HG02943 (cell line): Measurements from ENCODE around the gene TSHB.
"Not testable (repeated sequence)": the region's sequence is repeated elsewhere in the genome, so short reads cannot be mapped to it uniquely, and the experiment has no call there.

Experiments
- ATAC-seq: cut with Tn5 transposase; IDR thresholded peaks from one replicate; pipeline ENCODE4 v1.9.1; 2021; ENCODE audit warnings: mild to moderate bottlenecking, low read depth, moderate library complexity; ENCODE audit not compliant: unreplicated experiment

The TSHB gene

GRCh38 chr1:115029526-115029925, at the start of gene TSHB:
Gene TSHB, plus strand, starts transcription at chr1:115029826. Its CDS starts 3,537 bp downstream, at chr1:115033363.
- no peak for ATAC-seq

- no peak for ATAC-seq
These were observed 47.4 kb upstream of the TSHB start for GRCh38 chr1:114982251-114982650.

GRCh38 chr1:114986286-114986685, 43.3 kb upstream of the TSHB start:
- no peak for ATAC-seq

GRCh38 chr1:114988095-114988494, 41.5 kb upstream of the TSHB start:
- ATAC-seq, result no peak

DNA sequence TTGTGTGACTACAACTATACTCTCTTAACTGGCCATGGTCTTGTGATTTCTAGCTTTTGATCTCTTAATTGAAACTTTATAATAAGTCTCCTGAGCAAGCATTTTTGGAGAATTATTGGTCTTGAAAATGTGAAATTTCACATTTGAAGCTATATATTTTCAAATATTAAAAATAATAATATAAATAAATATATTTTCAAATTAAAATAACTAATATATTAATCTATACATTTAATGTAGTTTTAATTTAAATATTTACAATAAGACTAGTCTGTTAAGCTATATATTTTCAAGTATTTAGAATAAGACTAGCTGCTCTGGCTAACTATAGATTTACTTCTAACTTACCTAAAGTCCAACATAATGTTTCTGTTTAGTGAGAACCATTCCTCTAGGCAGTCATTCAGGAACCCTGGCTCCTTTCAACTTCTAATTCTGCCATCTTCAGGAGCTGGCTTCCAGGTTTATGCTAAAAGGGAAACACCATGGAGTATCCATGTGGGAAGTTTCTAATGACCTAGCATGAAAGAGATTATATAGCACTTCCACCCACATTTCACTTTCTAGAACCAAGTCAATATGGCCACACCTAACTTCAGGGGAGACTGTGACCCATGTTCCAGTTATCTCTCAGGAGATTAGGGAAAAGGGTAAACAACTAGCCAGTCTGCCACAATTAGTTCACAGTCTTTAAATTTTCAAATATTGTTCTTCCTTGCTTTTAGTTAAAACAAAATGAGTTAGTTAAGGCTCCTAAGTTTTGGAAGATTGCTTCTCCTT, 31.9 kb upstream of the TSHB start:
- no peak for ATAC-seq

DNA sequence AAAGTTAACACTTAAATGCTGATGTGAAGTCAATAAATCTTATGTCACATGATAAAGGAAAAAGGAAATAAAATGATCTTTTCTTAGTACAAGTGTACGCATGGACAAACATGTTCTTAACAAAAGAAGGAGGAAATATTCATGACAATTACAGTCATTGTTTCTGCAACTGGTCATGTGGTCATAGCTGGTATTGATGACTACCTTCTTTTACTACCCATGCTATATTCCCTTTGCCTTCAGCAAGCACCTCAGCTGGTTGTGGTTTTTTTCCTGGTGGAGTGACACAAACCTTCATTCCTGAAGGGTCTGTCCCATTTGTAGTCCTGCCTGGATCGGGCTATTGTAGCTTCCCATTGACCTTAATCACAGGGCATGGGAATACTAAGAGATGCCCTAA, 23.4 kb upstream of the TSHB start:
- no peak for ATAC-seq

DNA sequence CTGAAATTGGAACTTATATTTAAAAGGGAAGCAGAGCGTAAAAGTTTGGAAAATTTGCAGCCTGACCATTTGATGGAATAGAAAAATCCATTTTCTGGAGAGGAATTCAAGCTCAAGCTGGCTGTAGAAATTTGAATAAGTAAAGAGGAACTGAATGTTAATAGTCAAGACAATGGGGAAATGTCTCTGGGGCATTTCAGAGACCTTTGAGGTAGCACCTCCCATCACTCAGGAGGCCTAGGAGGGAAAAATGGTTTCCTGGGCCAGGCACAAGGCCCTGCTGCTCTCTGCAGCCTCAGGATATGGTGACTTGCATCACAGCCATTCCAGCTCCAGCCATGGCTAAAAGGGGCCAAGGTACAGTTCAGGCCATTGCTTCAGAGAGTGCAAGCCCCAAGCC, 17.6 kb upstream of the TSHB start:
- no peak for ATAC-seq

- no peak for ATAC-seq
These were observed 17.2 kb upstream of the TSHB start for GRCh38 chr1:115012434-115012833.

DNA sequence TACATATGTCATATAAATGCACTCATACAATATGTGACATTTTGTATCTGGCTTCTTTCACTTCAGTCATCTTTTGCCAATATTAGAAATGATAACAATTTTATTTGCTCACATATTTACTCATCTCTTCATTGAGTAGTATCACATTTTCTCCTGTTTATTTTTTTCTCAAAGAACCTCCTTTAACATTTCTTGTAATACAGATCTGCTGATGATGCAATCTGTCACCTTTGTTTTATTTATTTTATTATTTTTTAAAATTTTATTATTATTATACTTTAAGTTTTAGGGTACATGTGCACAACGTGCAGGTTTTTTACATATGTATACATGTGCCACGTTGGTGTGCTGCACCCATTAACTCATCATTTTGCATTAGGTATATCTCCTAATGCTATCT, 15.8 kb upstream of the TSHB start:
- no peak for ATAC-seq

DNA sequence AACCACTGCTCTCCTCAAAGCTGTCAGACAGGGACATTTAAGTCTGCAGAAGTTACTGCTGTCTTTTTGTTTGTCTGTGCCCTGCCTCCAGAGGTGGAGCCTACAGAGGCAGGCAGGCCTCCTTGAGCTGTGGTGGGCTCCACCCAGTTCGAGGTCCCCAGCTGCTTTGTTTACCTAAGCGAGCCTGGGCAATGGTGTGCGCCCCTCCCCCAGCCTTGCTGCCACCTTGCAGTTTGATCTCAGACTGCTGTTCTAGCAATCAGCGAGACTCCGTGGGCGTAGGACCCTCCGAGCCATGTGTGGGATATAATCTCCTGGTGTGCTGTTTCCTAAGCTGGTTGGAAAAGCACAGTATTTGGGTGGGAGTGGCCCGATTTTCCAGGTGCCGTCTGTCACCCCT, 10.1 kb upstream of the TSHB start:
- ATAC-seq, result not testable (repeated sequence)

GRCh38 chr1:115021145-115021544, 8.5 kb upstream of the TSHB start:
- no peak for ATAC-seq

DNA sequence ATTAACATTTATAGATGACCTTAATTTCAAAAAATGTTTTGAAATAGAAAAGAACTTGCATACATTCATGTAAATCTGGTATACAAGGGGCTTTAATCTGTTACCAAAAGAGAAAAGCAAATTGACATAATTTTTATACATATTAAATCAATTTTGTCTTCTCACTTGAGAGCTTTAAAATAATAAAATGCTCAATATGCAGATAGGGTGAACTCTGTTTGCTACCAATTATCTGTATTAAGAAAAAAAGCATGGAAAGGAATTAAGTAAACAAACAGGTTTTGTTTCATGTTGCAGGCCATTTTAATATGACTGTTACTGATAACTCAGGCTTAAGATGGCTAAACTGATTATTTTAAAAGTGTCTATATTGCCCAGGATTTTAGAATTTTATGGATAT, 6.0 kb upstream of the TSHB start:
- no peak for ATAC-seq

GRCh38 chr1:115031595-115031994, 2.0 kb downstream of the TSHB start:
- ATAC-seq, result no peak

GRCh38 chr1:115035652-115036051, 6.0 kb downstream of the TSHB start:
- no peak for ATAC-seq

- ATAC-seq, result no peak
These were observed 7.3 kb downstream of the TSHB start for GRCh38 chr1:115036814-115037507.

- no peak for ATAC-seq
These were observed 10.9 kb downstream of the TSHB start for GRCh38 chr1:115040501-115040900.

DNA sequence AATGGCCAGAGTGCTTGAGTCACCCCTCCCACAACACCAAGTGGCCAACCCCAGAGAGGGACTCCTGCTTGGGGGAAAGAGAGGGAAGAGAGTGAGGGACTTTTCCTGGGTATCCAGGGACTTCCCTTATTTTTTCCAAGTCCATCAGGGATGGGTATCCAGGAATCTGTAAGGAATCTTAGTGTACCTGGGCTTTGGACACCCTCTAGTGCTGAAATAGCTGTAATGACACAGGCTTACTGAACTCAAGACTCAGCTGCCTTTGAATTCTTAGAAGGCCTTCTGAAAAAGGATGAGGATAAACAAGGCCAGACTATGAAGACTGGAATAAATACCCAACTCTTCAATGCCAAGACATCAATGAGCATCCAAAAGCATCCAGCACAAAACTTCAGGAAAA, 12.0 kb downstream of the TSHB start:
- ATAC-seq, result no peak

GRCh38 chr1:115046751-115047150, 17.1 kb downstream of the TSHB start:
- no peak for ATAC-seq

- ATAC-seq, result no peak
These were observed 22.2 kb downstream of the TSHB start for GRCh38 chr1:115051850-115052249.

DNA sequence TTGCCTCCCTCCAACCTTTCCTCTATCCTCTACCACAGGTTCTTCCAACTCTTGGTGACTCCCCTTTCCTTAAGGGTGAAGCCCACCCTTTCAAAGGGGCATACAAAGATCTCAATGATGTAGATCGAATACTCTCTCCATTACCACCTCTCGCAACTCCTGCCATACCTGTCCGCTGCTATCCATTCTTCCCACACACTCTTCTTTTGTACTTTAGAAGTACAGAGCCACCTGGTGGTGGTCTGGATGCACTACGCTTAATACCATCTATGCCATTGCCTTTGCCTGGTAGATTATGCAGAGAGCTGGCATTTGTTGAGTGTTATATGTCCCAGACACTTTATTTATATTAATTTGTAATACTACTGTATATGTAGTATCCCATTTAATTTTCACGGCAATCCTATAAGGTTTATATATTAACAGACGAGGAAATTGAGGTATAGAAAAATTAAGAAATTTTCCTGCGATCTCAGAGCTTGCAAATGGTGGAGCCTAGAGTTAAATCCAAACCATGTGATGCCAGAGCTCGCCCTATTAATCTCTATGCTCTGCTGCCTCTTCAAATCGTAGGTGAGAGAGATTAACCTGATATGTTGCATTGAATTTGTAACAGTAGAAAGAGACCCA, 22.9 kb downstream of the TSHB start:
- no peak for ATAC-seq

GRCh38 chr1:115056395-115056798, 26.8 kb downstream of the TSHB start:
- ATAC-seq, result no peak
